Body of pancreas (tissue), 4 donors: ENCODE data around the gene NTPCR.

ENCODE experiments used
- CTCF ChIP-seq, 7 experiments: fragments of 450-650 bp in 4 of 7; fragments of 200-600 bp in 3 of 7; sonication (generic) in 3 of 7; IDR thresholded peaks; one replicate each; pipeline ENCODE4 v1.5.1; 2016 to 2019; ENCODE audit warnings: antibody characterized with exemption in 7 of 7
- POLR2A ChIP-seq, 3 donors: fragments of 450-650 bp; IDR thresholded peaks; one replicate each; pipeline ENCODE4 v1.6.1; 2016; ENCODE audit warnings: antibody characterized with exemption in 3 of 3, mild to moderate bottlenecking in 2 of 3

- no peak for TF ChIP-seq CTCF (IDR thresholded peaks at IDR 0.05)
- no peak for TF ChIP-seq POLR2A (IDR thresholded peaks at IDR 0.05)
These were observed 55.7 kb downstream of the NTPCR start for GRCh38 chr1:233006108-233006507.
